DND-41 (cell line): Measurements from ENCODE around the gene TUBA4A.

Experiments
- ATAC-seq: fragments of 200-7000 bp; cut with Tn5 transposase; 3 replicates; pipeline ENCODE4 v1.9.1; 2021; ENCODE audit warnings: low read depth; ENCODE audit not compliant: insufficient read depth
- DNase-seq: peaks from one replicate; pipeline ENCODE4 v3.0.0-alpha.2; 2020
- H2AFZ ChIP-seq: 2 replicates; pipeline ENCODE4 v1.6.0; 2012; ENCODE audit warnings: low read depth, low read length
- H3K27ac ChIP-seq: 2 replicates; pipeline ENCODE4 v1.5.1; 2012; ENCODE audit warnings: low read length, inconsistent platforms
- H3K27me3 ChIP-seq: fragments of 200-600 bp; sonication (generic); 2 replicates; pipeline ENCODE4 v1.6.0; 2012; ENCODE audit warnings: low read length, mild to moderate bottlenecking, inconsistent platforms; ENCODE audit not compliant: insufficient read depth, poor library complexity
- H3K36me3 ChIP-seq: 2 replicates; pipeline ENCODE4 v1.5.1; 2012; ENCODE audit warnings: low read length, inconsistent platforms; ENCODE audit not compliant: insufficient read depth
- H3K4me1 ChIP-seq: 2 replicates; pipeline ENCODE4 v1.5.1; 2012; ENCODE audit warnings: mild to moderate bottlenecking, low read length; ENCODE audit not compliant: insufficient read depth
- H3K4me2 ChIP-seq: 2 replicates; pipeline ENCODE4 v1.6.0; 2012; ENCODE audit warnings: mild to moderate bottlenecking, moderate library complexity, low read length, inconsistent platforms; ENCODE audit not compliant: insufficient read depth
- H3K4me3 ChIP-seq, 2 experiments: fragments of 200-600 bp in 1 of 2; shearing (Covaris generic) in 1 of 2; 2 replicates each; pipeline ENCODE4 v1.5.1; 2012 to 2016; ENCODE audit warnings: inconsistent platforms in 2 of 2, low read length in 2 of 2, mild to moderate bottlenecking in 2 of 2, low read depth in 1 of 2, moderate library complexity in 1 of 2
- H3K79me2 ChIP-seq: 2 replicates; pipeline ENCODE4 v1.6.0; 2012; ENCODE audit warnings: low read length, inconsistent platforms; ENCODE audit not compliant: insufficient read depth
- H3K9ac ChIP-seq: 2 replicates; pipeline ENCODE4 v1.6.0; 2012; ENCODE audit warnings: low read depth, mild to moderate bottlenecking, inconsistent platforms, low read length, moderate library complexity
- H3K9me3 ChIP-seq: 2 replicates; pipeline ENCODE4 v1.5.1; 2012; ENCODE audit warnings: low read length, moderate library complexity, mild to moderate bottlenecking, inconsistent platforms; ENCODE audit not compliant: insufficient read depth, severe bottlenecking
- H4K20me1 ChIP-seq: 2 replicates; pipeline ENCODE4 v1.6.0; 2012; ENCODE audit warnings: low read length; ENCODE audit not compliant: insufficient read depth
- EZH2 ChIP-seq: IDR thresholded peaks from 3 replicates; pipeline ENCODE4 v1.6.1; 2012; ENCODE audit warnings: borderline replicate concordance, low read depth, mild to moderate bottlenecking, moderate library complexity, low read length, inconsistent platforms; ENCODE audit not compliant: severe bottlenecking
- TF ChIP-seq, protein P1 (sequence below): IDR thresholded peaks from 2 replicates; pipeline ENCODE4 v1.5.1; 2012; ENCODE audit warnings: borderline replicate concordance, low read length, moderate library complexity, mild to moderate bottlenecking; ENCODE audit not compliant: poor library complexity, severe bottlenecking; ENCODE audit errors: extremely low read depth

The TUBA4A gene

DNA sequence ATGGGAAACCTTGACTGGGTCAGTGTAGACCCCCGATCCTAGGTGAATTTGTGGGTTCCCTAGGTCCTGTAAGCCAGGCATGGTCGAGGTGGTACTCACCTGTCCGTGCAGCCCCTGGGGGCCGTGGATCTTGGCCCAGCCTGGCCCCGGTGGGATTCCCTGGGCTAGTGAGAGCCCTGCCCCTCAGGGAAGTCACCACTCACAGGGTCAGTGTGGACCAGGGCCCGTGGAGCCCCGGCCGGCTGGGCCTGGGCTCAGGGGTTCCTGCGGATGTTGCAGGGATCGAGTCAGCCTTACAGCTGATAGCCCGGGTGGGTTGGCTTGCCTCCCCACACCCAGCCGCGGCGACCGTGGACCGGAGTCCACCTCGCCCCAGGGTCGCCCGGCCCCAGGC lies 24.8 kb downstream of the TUBA4A start:
- DNase-seq: no peak
- Histone ChIP-seq H3K9me3 (no peaks in the 10 kb centered on the region), H3K27ac (peak overlapping the region; percentile 80), H3K4me2 (peak overlapping the region; percentile 86), H3K36me3 (peaks cover 62% of the 10 kb centered on the region), H3K27me3 (no peaks in the 10 kb centered on the region), H2AFZ (peak overlapping the region; percentile 77), H3K79me2 (peaks cover 51% of the 10 kb centered on the region), H3K4me1 (peaks cover 39% of the 10 kb centered on the region), H3K9ac (peak overlapping the region; percentile 73), H4K20me1 (0 out of 2 replicates have a peak, but pooled peaks cover 5% of the 10 kb centered on the region), H3K4me3 (peak overlapping the region; percentile 43 to 74; a peak in 3 of 4 replicates)
- ATAC-seq: peak; percentile 5; the same call in 1 of the 3 replicates
- TF ChIP-seq EZH2: no peak
- TF ChIP-seq, protein P1, sequence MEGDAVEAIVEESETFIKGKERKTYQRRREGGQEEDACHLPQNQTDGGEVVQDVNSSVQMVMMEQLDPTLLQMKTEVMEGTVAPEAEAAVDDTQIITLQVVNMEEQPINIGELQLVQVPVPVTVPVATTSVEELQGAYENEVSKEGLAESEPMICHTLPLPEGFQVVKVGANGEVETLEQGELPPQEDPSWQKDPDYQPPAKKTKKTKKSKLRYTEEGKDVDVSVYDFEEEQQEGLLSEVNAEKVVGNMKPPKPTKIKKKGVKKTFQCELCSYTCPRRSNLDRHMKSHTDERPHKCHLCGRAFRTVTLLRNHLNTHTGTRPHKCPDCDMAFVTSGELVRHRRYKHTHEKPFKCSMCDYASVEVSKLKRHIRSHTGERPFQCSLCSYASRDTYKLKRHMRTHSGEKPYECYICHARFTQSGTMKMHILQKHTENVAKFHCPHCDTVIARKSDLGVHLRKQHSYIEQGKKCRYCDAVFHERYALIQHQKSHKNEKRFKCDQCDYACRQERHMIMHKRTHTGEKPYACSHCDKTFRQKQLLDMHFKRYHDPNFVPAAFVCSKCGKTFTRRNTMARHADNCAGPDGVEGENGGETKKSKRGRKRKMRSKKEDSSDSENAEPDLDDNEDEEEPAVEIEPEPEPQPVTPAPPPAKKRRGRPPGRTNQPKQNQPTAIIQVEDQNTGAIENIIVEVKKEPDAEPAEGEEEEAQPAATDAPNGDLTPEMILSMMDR: no peak

DNA sequence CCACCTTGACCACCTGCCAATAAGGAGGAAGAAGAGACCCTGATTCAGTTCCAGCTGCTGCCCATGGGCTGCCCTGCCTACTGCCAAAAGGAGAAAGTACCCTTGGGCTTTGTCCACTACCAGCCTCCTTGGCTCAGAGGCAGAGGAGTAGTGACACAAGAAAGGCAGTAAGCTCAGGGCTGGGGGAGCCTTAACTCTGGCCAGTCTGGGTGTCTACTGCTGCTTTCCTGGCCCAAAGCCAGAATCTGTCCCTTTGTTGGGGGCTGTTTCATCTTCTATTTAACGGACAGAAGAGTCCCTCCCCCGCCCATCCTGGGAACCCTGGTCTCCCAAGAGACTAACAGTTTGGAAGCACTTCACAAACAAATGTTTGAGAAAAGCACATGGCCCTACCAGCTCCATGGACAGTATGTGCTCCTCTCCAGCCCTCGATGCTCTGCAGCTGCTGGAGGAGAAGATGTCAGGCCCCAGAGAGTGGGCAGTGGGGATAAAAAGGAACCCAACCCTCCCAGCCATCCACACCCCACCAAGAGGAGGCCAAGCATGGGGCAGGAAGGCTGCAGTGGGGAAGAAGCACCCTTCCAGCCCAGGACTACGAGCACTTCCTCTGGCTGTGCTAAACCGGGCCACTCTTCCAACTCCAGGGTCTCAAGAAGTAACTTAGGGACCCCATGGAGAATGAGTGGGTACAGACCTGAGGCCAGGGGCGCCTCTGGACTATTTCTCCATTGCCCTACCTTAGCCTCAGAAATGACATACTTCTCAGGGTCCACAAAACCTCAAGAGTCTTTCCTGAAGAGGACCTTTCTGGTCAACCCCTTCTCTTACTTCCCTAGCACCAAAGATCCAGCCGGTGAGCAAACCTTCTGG lies 25.4 kb downstream of the TUBA4A start:
- no peak for DNase-seq

DNA sequence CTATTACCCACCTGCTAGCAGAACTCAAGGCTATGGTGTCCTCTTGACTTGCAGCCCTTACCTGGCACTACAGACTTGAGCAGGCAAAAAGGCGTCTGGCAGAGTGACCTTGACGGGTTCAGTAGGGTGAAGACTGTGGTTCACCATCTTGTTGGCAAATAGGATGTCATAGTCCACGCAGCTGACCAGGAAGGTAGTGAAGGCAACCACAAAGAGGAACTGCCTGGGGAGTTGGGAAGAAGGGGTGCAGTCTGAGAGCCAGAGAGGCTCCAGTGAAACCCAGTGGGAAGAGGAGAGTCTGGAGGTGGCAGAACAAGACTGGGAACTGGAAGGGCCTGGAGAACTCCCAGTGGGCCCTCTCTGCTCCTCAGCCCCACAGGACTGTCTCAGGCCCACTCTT lies 28.4 kb downstream of the TUBA4A start:
- Histone ChIP-seq H3K79me2 (peaks cover 32% of the 10 kb centered on the region), H3K36me3 (peaks cover 71% of the 10 kb centered on the region), H3K27me3 (no peaks in the 10 kb centered on the region), H3K4me1 (peaks cover 21% of the 10 kb centered on the region), H3K4me3 (no peak overlapping the region), H3K9me3 (no peaks in the 10 kb centered on the region), H4K20me1 (peaks cover 8% of the 10 kb centered on the region; the same call in 1 of the 2 replicates), H3K4me2 (no peak overlapping the region), H3K27ac (no peak overlapping the region), H2AFZ (no peak overlapping the region), H3K9ac (no peak overlapping the region)
- TF ChIP-seq, protein P1: no peak
- no peak for TF ChIP-seq EZH2
- ATAC-seq (no peak), DNase-seq (no peak)

More for the DNA sequence above, 25.4 kb downstream of the TUBA4A start:
- Histone ChIP-seq H3K4me1 (peaks cover 39% of the 10 kb centered on the region), H3K9ac (peak overlapping the region; percentile 73), H3K27ac (peak overlapping the region; percentile 80), H3K4me2 (peak overlapping the region; percentile 86), H3K27me3 (no peaks in the 10 kb centered on the region), H3K79me2 (peaks cover 51% of the 10 kb centered on the region), H3K9me3 (no peaks in the 10 kb centered on the region), H3K4me3 (peak overlapping the region; percentile 43 to 74; a peak in 3 of 4 replicates), H2AFZ (peak overlapping the region; percentile 77), H4K20me1 (peaks cover 8% of the 10 kb centered on the region; the same call in 1 of the 2 replicates), H3K36me3 (peaks cover 62% of the 10 kb centered on the region)
- ATAC-seq: no peak
- TF ChIP-seq, protein P1: no peak
- no peak for TF ChIP-seq EZH2
